HFFc6 (cell line): ENCODE measurements around the gene TNFRSF9. TPM values are rescaled to one million over a fixed set of nuclear protein-coding genes. Genes with fewer than 3 reads are reported as not detected.

Experiments used
- DNase-seq: peaks from one replicate; pipeline ENCODE4 v3.0.0-alpha.2; 2018
- H3K27ac Mint-ChIP-seq: 2 replicates; pipeline ENCODE4 v1.8.0; 2020; ENCODE audit warnings: mild to moderate bottlenecking, mixed read lengths
- H3K27me3 Mint-ChIP-seq: 2 replicates; pipeline ENCODE4 v1.8.0; 2021; ENCODE audit warnings: mild to moderate bottlenecking, moderate library complexity, mixed read lengths; ENCODE audit not compliant: insufficient read depth
- H3K36me3 Mint-ChIP-seq: 2 replicates; pipeline ENCODE4 v1.8.0; 2021; ENCODE audit warnings: low read depth, mixed read lengths
- H3K4me1 Mint-ChIP-seq: 2 replicates; pipeline ENCODE4 v1.8.0; 2020; ENCODE audit warnings: low read depth, mixed read lengths
- H3K4me3 Mint-ChIP-seq: 2 replicates; pipeline ENCODE4 v1.8.0; 2020; ENCODE audit warnings: mild to moderate bottlenecking, moderate library complexity, mixed read lengths
- H3K9me3 Mint-ChIP-seq: 2 replicates; pipeline ENCODE4 v1.8.0; 2020; ENCODE audit warnings: mild to moderate bottlenecking, mixed read lengths
- CTCF ChIP-seq: fragments of 200-600 bp; sonication (generic); IDR thresholded peaks from 2 replicates; pipeline ENCODE4 v1.5.0; 2021; ENCODE audit warnings: antibody characterized with exemption, mild to moderate bottlenecking
- total RNA-seq, 6 experiments: library from RNA; stranded (reverse); fragmentation: NEBNext Ultra II Directional; extraction: Animal tissue kit (Norgen Biotek cat#: 25700); gene quantifications; 2 replicates in 1 of 6; 3 replicates in 5 of 6; pipeline ENCODE4 v1.2.3, GENCODE V29; 2021

The TNFRSF9 gene
- total RNA-seq, 6 experiments from 2014 or later = not detected

- H3K4me1 Mint-ChIP-seq = peaks cover 7% of the 10 kb centered on the region; the same call in 1 of the 2 replicates
- DNase-seq = no peak
These were observed 28.5 kb downstream of the TNFRSF9 start for GRCh38 chr1:7912145-7912544.

GRCh38 chr1:7905262-7905661 is 35.4 kb downstream of the TNFRSF9 start:
- Mint-ChIP-seq H3K27ac (no peak overlapping the region), H3K36me3 (no peaks in the 10 kb centered on the region), H3K27me3 (peaks cover 5% of the 10 kb centered on the region), H3K4me3 (no peak overlapping the region), H3K9me3 (no peaks in the 10 kb centered on the region), H3K4me1 (no peaks in the 10 kb centered on the region)
- DNase-seq = no peak
- TF ChIP-seq CTCF = no peak

More at GRCh38 chr1:7912145-7912544, 28.5 kb downstream of the TNFRSF9 start:
- H3K27me3 Mint-ChIP-seq = peaks cover 12% of the 10 kb centered on the region; the same call in 1 of the 2 replicates
- no peak overlapping the region for H3K4me3 Mint-ChIP-seq
- no peaks in the 10 kb centered on the region for H3K36me3 Mint-ChIP-seq
- no peaks in the 10 kb centered on the region for H3K9me3 Mint-ChIP-seq
- no peak for TF ChIP-seq CTCF
- H3K27ac Mint-ChIP-seq = no peak overlapping the region

- TF ChIP-seq CTCF = peak; percentile 79
- H3K27me3 Mint-ChIP-seq = peaks cover 5% of the 10 kb centered on the region
- H3K27ac Mint-ChIP-seq = no peak overlapping the region
- H3K36me3 Mint-ChIP-seq = no peaks in the 10 kb centered on the region
- no peaks in the 10 kb centered on the region for H3K9me3 Mint-ChIP-seq
- no peak overlapping the region for H3K4me3 Mint-ChIP-seq
- H3K4me1 Mint-ChIP-seq = peaks cover 6% of the 10 kb centered on the region
- DNase-seq = peak; percentile 50
These were observed 38.1 kb downstream of the TNFRSF9 start for GRCh38 chr1:7902478-7903085.

- no peak overlapping the region for H3K27ac Mint-ChIP-seq
- H3K36me3 Mint-ChIP-seq = no peaks in the 10 kb centered on the region
- peaks cover 5% of the 10 kb centered on the region for H3K27me3 Mint-ChIP-seq
- H3K9me3 Mint-ChIP-seq = no peaks in the 10 kb centered on the region
- peaks cover 9% of the 10 kb centered on the region for H3K4me1 Mint-ChIP-seq
- no peak for DNase-seq
- no peak for TF ChIP-seq CTCF
- H3K4me3 Mint-ChIP-seq = no peak overlapping the region
These were observed 40.9 kb downstream of the TNFRSF9 start for GRCh38 chr1:7899741-7900140.

GRCh38 chr1:7898962-7899361 is 41.7 kb downstream of the TNFRSF9 start:
- no peak for TF ChIP-seq CTCF
- H3K4me1 Mint-ChIP-seq = peaks cover 17% of the 10 kb centered on the region
- no peak overlapping the region for H3K4me3 Mint-ChIP-seq
- no peaks in the 10 kb centered on the region for H3K9me3 Mint-ChIP-seq
- DNase-seq = no peak
- no peak overlapping the region for H3K27ac Mint-ChIP-seq
- H3K36me3 Mint-ChIP-seq = no peaks in the 10 kb centered on the region
- peaks cover 8% of the 10 kb centered on the region for H3K27me3 Mint-ChIP-seq

GRCh38 chr1:7896994-7897393 is 43.6 kb downstream of the TNFRSF9 start:
- no peaks in the 10 kb centered on the region for H3K9me3 Mint-ChIP-seq
- H3K4me1 Mint-ChIP-seq = peaks cover 23% of the 10 kb centered on the region
- peaks cover 8% of the 10 kb centered on the region for H3K27me3 Mint-ChIP-seq
- no peak for DNase-seq
- no peaks in the 10 kb centered on the region for H3K36me3 Mint-ChIP-seq
- no peak overlapping the region for H3K27ac Mint-ChIP-seq
- no peak overlapping the region for H3K4me3 Mint-ChIP-seq
- TF ChIP-seq CTCF = no peak
